ENCODE results near the gene IPO9. TPM values are rescaled to one million over a fixed set of nuclear protein-coding genes. Genes with fewer than 3 reads are reported as not detected.

IPO9 gene
- total RNA-seq, 1 experiment from 2014 or later: 80.6 TPM

DNA sequence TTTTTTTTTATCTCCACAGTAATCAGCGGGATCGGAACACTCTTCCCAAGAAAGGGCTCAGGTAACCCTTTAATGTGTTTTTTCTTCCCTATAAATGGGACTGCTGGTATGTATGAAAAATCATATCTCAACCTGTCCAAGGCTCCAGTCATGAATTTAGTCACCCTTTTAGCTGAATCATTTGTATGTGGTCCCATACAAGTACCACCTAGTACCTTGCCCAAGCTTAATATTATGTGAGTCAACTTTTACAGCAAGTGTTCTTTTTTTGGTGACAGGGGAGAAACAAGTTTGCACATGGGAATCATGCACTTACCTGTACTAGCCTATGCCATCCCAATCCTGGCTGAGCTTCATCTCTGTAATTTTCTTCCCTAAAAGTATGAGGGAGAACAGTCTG is 43.7 kb upstream of the IPO9 start (continued):
- TF ChIP-seq ZBTB33 (IDR thresholded peaks at IDR 0.05; ENCODE audit: extremely low read depth, insufficient replicate concordance, low read length) (no peak), SP1 (IDR thresholded peaks at IDR 0.05; ENCODE audit: low read depth) (no peak), YY1 (IDR thresholded peaks at IDR 0.05; ENCODE audit: extremely low read depth, insufficient replicate concordance, low read depth, low read length) (no peak), ZFX (IDR thresholded peaks at IDR 0.05) (no peak), CTCF (IDR thresholded peaks at IDR 0.05 in 2 of 3, conservative IDR thresholded peaks at IDR 0.05 in 1 of 3; ENCODE audit: borderline replicate concordance in 1 of 3, insufficient read depth in 1 of 3, low read depth in 2 of 3, low read length in 2 of 3) (no peak)

DNA sequence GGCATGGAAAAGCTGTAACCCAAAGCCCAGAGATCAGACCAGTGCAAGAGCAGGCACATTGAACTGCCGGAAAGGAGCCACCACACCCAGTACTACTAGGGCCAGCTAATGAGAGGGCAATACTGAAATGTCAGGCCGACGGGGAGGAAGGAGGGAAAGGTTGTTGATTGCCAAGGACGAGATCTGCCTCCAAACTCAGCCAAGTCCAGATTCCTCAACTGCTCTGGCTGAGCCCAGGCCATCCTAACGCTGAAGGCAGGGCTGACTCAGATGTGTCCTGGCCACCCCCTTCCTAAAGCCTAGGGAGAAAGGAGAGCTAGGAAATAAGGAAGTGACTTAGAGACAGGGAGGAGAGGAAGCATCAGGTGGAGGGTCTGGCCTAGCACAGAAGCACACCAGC is 42.1 kb upstream of the IPO9 start:
- peaks cover 12 to 15% of the 10 kb centered on the region in 2 experiments; a peak in 3 of 4 replicates for H3K36me3 ChIP-seq (ENCODE audit: control insufficient read depth in 1 of 2, insufficient read depth in 2 of 2, low read length in 2 of 2)
- no peak overlapping the region for H3K27ac ChIP-seq (ENCODE audit: low read depth, low read length)
- no peaks in the 10 kb centered on the region for H3K27me3 ChIP-seq (ENCODE audit: insufficient read depth, low read length)
- H2AFZ ChIP-seq (ENCODE audit: low read depth, low read length, poor library complexity, severe bottlenecking): no peak overlapping the region
- CTCF ChIA-PET: interaction anchor here (1.2 to 10.1 kb wide), 2 partner anchors 13 to 78 kb away, joined by 3 to 297 read pairs; no protein-coding TSS in a partner anchor
- BruUV-seq (replicated peaks): no TSS peak
- TF ChIP-seq EZH2 (IDR thresholded peaks at IDR 0.05) (no peak), SIN3A (IDR thresholded peaks at IDR 0.05; ENCODE audit: low read depth) (no peak)
- RAD21 ChIA-PET (ENCODE audit: low non-redundant PET in 1 of 2, low total read pairs in 2 of 2, uncharacterized antibody in 2 of 2, unreplicated experiment in 2 of 2): no interaction called here
- H3K4me1 ChIP-seq (ENCODE audit: control insufficient read depth in 1 of 2, insufficient read depth in 2 of 2, low read length in 2 of 2): no peaks in the 10 kb centered on the region
- no peak overlapping the region for H3K9ac ChIP-seq (ENCODE audit: low read length)
- H3K4me2 ChIP-seq (ENCODE audit: low read length): no peak overlapping the region
- H3K4me3 ChIP-seq (replicated peaks in 1 of 2; ENCODE audit: low read depth in 1 of 2, low read length in 2 of 2): no peak overlapping the region
- DNase-seq (ENCODE audit: low read depth, low spot score): no peak
- intact Hi-C loops (cut with micrococcal nuclease): no loop called here
- POLR2A ChIA-PET: interaction anchor here (0.9 kb wide), 1 partner anchor 73 kb away, joined by 3 read pairs; no protein-coding TSS in a partner anchor
- no peak for ATAC-seq
- no peaks in the 10 kb centered on the region for H3K9me3 ChIP-seq (ENCODE audit: control insufficient read depth in 1 of 2, insufficient read depth in 1 of 2, low read depth in 1 of 2, low read length in 2 of 2)
- no peaks in the 10 kb centered on the region for H3K9me2 ChIP-seq (ENCODE audit: insufficient read depth)
- no peaks in the 10 kb centered on the region for H4K20me1 ChIP-seq (ENCODE audit: insufficient read depth)
- no peaks in the 10 kb centered on the region for H3K79me2 ChIP-seq (ENCODE audit: insufficient read depth, low read length)
